Activated CD4-positive, CD25-positive, alpha-beta regulatory T cell (primary cell): ENCODE results near the gene ERGIC1.
"Not testable (repeated sequence)": the region's sequence is repeated elsewhere in the genome, so short reads cannot be mapped to it uniquely, and the experiment has no call there.

Source experiments
- DNase-seq, 4 experiments: peaks; one replicate each; lab custom pipeline; 2025; lab: John Stamatoyannopoulos, UW

ERGIC1 gene

DNA sequence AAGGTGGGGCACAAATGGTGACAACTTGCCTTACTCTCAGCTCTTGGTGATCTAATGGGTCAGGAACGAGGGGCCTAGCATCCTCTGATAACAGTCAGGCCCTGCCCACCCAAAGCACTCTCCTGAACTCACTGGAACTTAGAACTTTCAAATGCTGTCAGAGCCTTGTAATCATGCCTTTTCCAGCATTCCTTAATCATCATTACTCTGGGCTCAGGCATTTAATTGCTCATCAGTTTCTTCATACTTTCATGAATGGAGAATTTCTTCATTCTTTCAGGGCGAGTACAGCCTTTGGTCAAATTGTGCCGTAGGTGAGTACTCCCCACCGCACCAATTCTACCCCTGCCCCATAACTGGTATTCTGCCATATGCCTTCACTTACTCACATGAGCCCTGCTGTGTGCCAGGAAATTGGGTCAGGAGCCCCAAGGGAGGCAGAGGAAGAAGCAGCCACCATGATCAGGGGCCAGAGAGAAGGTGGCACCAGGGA, 32.8 kb upstream of the ERGIC1 start:
- DNase-seq, result no peak

DNA sequence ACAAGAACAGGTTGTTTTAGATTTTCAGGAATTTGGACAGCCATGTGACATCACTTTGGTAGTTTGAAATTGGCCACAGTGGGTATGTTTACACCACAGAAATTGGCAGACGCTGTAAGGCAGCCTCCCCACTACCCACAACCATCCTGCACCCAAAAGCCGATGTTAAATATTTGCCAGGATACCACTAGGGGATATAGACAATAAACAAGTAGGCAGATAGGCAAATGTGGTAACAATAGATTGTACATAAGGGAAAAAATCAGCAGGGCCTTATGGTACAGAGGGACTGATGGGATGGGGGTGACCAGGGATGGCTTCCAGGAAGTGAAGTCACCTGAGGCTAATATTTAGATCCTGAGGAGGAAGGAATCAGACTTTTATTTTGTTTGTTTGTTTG, 31.9 kb upstream of the ERGIC1 start:
- no peak for DNase-seq

DNA sequence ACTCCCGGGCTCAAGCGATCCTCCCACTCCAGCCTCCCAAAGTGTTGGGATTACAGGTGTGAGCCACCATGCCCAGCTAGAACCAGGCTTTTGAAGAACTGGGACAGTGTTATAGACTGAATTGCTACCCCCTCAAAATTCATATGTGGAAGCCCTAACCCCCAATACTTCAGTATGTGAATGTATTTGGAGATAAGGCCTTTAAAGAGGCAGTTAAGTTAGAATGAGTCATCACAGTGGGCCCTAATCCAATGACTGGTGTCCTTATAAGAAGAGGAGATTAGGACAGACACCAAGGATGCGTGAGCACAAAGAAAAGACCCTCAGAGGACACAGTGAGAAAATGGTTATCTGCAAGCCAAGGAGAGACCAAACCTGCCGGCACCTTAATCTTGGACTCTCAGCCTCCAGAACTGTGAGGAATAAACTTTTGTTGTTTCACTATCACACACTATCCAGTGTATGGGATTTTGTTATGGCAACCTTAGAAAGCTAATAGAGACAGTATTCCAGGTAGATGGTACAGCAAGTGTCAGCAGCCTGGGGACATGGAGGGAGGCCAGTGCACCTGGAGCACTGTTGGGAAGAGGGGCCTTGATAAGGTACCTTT, 31.4 kb upstream of the ERGIC1 start:
- DNase-seq, result no peak

DNA sequence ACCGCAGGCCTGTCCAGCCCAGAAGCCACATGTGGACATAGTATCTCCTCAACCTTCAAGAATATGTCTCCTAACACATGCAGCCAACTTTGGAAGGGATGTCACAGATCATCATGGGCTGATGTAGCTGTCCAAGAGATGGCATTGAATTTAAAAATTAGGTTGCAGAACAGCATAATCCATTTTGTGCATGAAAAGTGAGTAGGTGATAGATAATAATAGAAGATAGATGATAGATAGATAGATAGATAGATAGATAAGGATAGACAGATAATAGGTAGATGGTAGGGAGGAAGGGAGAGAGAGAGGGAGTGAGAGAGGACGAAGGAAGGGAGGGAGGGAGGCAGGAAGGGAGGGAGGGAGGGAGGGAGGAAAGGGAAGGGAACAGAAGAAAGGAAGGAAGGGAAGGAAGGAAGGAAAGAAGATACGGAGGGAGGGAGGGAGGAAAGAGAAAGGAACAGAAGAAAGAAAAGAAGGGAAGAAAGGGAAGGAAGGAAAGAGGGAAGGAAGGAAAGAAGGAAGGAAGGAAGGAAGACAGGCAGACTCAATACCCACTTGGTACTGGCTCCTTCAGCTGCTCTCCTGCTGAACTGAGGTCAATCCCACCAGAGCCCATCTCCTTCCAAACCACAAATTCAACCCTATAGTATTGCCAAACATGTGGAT, 28.9 kb upstream of the ERGIC1 start:
- no peak for DNase-seq

DNA sequence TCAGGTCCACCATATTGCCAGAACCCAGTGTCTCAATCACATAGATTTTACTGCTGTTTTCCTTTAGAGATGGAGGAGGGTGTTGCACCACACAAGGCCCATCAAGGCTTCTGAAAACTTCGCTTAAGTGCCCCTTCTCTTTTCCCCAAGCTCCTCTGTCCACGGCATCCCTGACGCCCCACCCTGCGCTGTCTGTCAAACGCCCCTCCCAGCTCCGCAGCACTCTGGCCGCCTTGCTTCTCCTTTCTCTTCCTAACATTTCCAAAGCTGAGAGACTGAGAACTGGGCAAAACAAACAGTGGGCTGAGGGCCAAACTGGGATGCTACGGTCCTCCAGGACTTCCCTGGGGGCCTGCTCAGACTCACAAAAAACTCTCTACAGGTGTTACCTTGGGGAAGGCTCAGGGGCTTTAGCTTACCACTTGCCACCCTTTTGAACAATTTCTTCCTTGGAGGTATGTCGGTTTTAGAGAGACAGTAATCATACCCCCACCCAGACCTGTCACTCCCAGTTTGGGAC, 28.3 kb upstream of the ERGIC1 start:
- no peak for DNase-seq

DNA sequence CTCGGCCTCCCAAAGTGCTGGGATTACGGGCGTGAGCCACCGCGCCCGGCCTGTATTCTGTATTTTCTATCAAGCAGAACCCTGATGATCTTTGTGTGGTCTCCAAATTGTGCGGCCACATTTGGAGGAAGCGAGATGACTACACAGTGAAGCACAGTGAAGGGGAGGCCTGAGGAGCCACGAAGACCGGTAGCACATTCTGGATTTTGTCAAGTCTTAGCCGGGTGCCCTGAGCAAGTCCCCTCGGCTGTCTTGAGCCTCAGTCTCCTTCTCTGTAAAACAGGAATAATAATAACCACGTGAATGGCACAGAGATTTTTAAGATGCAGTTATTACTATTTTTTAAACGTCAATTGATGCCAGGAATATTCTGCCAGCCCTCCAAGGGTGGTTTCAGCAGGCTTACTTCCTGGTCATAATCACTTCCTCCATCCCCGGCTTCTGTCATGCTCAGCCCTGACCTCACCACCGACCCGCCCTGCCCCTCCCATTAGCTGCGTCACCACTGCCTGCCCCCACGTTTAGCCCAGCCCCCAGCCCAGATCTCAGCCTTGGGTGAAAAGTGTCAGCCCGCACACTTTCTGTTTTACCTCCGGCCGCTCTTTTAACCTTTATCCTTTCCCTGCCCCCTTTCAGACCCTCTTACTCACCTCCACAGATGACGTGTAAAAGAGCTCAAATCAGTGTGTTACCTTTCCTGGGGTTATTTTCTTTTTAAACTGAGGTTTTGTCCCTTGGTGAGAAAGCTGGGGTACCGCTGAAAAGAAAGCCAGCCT, 27.0 kb upstream of the ERGIC1 start:
- DNase-seq, result peak; percentile 58 to 76 (median 70)

DNA sequence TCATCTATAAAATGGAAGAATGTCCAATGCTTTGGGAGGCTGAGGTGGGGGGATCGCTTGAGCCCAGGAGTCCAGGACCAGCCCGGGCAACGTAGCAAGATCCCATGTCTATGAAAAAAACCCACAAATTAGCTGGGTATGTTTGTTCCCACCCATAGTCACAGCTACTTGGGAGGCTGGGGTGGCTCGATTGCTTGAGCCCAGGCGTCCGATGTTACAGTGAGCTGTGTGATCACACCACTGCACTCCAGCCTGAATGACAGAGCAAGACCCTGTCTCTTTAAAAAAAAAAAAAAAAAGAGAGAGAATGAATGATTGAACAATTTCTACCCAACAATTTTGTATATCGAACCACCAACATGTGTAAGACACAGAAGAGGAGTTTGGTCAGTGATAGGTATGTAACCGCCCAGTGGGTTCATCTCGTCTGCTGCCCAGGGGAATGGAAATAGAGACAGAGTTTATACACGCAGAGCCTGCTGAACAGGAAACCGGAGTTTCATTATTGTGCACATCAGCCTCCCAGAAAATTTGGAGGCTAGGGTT, 26.2 kb upstream of the ERGIC1 start:
- no peak for DNase-seq

DNA sequence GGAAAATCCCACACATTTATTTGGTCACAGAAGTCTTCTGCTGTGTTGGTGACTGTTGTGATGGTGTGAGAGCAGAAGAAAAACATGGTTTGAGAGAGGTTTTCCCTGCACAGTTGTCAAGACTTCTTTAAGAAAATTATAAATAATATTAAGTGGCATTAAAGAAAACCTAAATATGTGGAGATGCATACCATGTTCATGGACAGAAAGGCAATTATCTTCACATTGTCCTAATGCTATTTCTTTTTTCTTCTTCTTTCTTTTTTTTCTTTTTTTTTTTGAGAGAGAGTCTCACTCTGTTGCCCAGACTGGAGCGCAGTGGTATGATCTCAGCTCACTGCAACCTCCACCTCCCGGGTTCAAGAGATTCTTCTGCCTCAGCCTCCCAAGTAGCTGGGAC, 24.3 kb upstream of the ERGIC1 start:
- no peak for DNase-seq

DNA sequence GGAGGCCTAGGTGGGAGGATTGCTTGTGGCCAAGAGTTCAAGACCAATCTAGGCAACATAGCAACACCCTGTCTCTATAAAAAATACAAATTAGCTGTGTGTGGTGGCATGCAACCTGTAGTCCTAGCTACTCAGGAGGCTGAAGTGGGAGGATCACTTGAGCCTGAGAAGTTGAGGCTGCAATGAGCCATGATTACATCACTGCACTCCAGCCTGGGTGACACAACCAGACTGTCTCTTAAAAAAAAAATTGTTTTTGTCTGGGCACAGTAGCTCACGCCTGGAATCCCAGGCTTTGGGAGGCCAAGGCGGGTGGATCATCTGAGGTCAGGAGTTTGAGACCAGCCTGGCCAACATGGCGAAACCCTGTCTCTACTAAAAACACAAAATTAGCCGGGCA, 23.1 kb upstream of the ERGIC1 start:
- not testable (repeated sequence) for DNase-seq

DNA sequence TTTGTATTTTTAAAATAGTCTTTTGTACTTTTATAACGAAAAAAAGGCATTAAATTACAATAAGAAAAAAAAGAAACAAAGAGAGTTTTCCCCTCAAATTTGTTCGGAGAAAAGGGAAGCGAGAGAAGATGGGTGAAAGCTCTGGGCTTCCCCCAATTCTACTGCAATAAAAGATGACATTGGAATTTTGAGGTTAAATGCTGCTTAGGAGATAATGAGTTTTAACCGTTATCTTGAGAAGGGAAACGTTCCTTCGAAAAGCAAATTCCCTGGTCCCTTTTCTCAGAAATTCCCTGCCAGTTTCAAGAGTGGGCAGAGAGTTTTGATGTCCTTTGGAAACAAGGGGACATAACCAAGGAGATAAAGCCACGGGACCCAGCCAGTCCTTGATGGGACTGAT, 18.4 kb upstream of the ERGIC1 start:
- no peak for DNase-seq

DNA sequence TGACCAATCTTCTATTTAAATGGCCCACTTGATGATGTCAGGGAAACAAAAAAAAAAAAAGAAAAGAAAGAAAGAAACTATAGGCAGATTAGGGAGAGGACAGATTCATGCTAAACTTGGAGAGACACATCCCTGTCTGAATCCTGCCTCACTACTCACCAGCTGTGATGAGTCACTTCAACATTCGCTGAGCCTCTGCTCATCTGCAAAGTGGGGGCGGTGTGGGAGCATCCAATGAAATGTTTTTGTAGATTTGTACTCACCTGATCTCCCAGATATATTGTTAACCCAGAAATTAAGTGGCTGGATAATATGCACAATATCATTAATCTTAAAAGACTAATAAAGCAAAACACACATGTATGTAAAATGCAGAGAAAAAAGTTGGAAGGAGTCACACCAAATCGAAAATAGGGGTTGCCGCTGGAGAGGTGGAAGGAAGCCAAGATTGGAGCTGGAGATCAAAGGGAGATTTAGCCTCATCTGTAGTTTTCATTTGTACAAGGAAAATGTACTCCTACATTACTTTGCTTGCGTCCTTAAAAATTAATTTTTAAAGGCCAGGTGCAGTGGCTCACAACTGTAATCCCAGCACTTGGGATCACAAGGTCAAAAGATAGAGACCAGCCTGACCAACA, 17.0 kb upstream of the ERGIC1 start:
- no peak for DNase-seq

DNA sequence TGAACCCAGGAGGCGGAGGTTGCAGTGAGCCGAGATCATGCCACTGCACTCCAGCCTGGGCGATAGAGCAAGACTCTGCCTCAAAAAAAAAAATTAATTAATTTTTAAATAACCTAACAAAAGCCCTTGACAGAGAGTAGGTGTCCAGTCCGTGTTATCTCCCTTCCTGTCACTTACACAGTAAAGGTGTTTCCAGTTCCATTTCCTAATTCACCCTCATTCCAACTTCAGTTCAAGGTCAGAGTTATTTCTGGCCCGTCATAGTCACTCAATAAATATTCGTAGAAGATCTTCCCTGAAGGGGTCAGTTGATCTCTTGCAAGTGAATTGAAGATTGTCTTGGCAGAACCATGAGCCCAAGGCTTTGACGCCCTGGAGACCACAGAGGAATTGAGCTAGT, 16.4 kb upstream of the ERGIC1 start:
- DNase-seq, result no peak

DNA sequence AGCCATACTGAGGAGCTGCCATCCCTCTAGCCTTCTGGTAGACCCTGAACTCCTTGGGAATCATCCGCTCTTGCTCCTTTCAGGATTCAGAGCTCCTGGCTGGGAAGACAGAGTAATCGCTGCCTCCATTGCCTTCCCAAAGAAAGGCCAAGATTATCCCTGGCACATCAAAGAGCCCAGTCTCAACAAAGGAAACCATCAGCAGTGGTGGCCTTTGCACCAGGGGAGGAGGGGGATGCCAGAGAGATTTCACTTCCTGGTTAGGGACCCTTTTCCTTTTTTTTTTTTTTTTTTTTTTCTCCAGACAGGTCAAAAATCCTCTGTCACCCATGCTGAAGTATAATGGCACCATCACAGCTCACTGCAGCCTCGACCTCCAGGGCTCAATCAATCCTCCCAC, 16.0 kb upstream of the ERGIC1 start:
- no peak for DNase-seq

DNA sequence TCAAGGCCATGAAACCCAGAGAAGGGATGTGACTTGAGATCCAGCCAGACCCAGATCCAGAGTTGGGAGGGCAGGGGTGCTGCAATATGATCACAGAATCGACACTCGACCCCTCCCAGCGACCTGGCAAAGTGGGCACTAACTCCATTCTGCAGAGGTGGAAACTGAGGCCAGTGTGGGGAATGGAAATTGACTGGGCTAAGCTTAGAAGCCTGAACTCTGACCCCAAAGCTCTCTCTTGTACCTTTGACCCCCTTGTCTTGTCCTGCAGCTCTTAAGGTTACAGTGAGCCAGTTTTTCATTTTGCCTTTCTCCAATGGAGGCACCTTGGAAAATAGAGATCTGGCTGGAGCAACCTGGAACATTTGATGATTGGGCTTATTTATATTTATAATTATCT, 14.5 kb upstream of the ERGIC1 start:
- no peak for DNase-seq

DNA sequence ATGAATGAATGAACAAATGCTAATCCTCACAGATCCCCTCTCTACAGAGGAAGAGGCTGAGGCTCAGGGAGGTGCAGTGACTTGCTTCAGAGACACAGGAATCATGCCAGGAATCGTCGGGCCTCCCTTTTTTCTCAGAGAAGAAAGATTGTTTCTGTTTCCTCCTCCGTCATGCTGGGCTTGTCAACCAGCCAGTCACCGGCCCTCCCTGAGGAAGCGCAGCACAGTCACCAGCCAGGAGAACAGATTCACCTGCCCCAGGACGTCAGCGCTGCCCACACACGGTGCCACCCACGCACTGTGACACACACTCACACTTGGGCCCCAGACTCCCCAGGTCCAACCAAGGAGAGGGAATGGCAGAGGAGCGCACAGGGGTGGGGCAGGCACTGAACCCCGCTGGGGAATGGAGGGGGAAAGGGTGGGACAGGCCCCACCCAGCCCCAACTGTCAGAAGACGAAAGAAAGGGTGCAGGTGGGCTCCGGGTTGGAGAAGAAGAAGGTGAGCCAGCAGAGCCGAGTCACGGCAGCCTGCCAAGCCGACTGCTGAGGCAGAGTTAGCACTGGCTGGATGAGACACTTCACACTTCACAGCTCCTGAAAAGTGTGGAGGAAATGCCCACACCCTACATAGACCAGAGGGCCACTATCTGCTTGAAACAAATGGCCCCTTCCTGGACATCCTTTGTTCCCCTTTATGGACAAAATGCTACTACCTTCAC, 13.8 kb upstream of the ERGIC1 start:
- peak in 1 of 4 experiments; percentile 8 for DNase-seq

DNA sequence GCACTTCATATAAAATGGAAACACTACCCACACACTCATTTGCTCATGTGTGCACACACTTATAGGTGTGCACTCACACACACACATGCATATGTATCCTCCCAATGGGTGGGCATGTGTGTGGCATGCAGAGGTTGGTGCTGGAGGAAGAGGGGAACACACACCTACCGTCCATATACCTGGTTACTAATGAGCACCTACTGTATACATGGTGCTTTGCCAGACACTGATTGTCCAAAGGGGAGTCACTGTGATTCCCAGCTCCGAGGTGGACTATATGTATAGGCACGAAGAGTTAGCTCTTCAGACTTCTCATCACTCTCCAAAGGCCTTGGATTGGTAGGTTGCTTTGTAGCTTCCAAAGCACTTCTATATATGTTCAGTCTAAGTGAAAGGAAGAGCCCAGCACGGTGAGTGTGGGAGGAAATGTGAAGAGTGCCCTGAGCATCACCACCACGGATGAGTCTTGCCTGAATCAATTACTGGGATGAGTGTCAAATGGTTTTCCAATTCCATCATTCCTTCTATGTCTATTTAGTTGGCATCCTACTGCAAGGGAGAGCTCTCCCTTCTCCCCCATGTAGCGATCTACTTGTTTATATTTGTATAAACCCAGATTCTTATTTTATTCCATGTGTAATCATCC, 12.6 kb upstream of the ERGIC1 start:
- DNase-seq, result no peak

DNA sequence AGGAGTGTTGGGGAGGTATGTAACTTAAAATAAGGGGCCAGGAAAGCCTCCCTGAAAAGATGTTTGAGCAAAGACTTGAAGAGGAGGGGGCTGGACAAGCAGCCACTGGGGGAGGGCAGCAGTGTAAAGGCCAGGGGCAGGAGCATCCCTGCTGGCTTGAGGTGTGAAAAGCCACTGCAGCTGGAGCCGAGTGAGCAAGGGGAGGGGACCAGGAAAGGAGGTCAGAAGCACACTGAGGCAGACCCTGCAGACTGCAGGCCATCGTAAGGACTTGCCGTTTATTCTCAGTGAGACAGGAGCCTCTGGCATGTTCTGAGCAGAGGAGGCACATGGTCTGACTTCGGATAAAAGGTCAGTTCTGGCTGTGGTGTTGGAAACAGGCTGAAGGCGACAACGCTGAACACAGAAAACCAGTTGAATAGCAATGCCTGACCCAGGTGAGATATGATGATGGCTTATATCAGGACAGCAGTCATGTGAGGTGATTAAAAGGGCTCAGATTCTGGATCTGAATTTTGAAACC, 10.2 kb upstream of the ERGIC1 start:
- DNase-seq, result no peak

DNA sequence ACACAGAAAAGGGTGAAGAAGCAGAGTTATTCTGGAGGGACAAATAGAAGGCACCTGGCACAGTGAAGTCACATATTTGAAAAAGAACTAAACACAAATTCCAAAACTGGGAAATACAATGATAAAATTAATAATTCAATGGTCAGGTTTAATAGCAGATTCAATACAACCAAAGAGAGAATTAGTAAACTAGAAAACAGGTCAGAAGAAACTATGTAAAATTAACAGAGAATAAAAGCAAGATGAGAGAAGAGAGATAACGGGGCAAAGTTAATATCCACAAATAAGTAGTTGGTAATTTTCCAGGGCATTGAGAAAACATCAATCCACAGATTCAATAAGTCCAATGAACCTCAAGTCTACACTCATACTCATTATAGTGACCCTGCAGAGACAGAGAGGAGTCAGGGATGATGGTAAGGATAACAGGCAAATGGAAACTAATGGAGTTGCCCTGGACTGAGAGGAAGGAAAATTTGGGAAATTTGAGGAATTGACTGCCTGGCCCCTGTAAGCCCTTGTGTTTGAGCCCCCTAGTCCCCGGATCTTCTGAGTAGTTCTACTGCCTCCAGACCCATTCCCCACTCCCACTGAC, 8.3 kb upstream of the ERGIC1 start:
- no peak for DNase-seq

DNA sequence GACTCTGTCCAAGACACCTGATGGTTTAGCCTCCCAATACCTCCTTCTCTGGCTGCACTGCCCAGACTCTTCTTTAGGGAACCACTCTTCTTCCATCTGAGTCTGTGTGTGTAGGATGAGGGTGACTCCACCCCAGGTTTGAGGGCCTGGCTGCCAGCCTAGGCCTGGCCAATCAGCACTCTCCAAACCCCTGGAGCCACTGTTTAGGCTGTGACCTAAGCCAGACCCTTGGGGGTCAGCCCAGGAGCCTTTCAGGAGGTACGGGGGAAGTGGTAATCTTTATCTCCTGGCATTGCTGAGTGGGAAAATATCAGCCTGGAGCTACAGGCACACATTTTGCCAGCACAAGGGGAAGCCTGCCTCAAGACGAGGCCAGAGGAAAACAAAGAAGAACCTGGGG, 6.2 kb upstream of the ERGIC1 start:
- DNase-seq, result no peak

DNA sequence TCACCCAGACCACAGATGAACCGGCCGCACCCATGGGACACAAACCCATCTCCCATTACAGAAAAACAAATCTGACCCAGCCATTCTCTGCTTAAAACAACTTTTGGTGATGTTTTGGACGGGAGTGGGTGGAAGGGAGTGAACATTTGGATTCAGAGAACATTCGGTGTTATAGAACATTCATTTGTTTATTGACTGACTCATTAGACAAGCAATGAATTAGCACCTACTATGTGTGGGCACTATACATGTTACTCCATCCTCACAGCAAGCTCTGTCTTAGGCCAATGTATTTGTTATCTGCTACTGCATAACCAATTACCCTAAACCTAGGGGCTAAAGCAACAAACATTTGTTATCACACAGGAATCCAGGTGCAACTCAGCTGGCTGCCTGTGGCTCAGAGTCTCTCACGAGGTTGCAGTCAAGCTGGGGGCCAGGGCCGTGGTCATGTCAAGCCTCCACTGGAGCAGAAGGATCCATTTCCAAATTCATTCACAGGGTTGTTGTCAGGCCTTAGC, 5.1 kb upstream of the ERGIC1 start:
- no peak for DNase-seq
